NCI-H345 treated with DMSO at 0.1 percent for 48 hours (cell line): ENCODE measurements around the gene MIXL1.

Experiments
- DNase-seq: peaks from one replicate; lab custom pipeline; 2025; ENCODE audit not compliant: unreplicated experiment; lab: John Stamatoyannopoulos, UW

Gene MIXL1

GRCh38 chr1:226276077-226276682 is 52.7 kb downstream of the MIXL1 start:
- DNase-seq = no peak
